WERI-Rb-1 (cell line): ENCODE measurements around the gene OR7D2.
"Not testable (repeated sequence)": the region's sequence is repeated elsewhere in the genome, so short reads cannot be mapped to it uniquely, and the experiment has no call there.

Experiments
- DNase-seq: peaks from one replicate; pipeline ENCODE4 v3.0.0-alpha.2; 2020
- H3K27ac ChIP-seq: fragments of 250-450 bp; sonication (Bioruptor Pico); 2 replicates; pipeline ENCODE4 v1.5.1; 2020; ENCODE audit warnings: mild to moderate bottlenecking, moderate library complexity
- H3K27me3 ChIP-seq: fragments of 250-450 bp; sonication (Bioruptor Pico); 2 replicates; pipeline ENCODE4 v1.5.1; 2021; ENCODE audit warnings: mild to moderate bottlenecking, low read depth, moderate library complexity; ENCODE audit not compliant: insufficient read depth, severe bottlenecking
- H3K36me3 ChIP-seq: fragments of 250-450 bp; sonication (Bioruptor Pico); 2 replicates; pipeline ENCODE4 v1.5.1; 2020; ENCODE audit warnings: mild to moderate bottlenecking, moderate library complexity
- H3K4me3 ChIP-seq: 2 replicates; pipeline ENCODE4 v1.5.1; 2011; ENCODE audit warnings: low read depth, mild to moderate bottlenecking, control low read depth, low read length
- H3K9me3 ChIP-seq: fragments of 250-450 bp; sonication (Bioruptor Pico); 2 replicates; pipeline ENCODE4 v1.5.1; 2021; ENCODE audit warnings: mild to moderate bottlenecking, moderate library complexity; ENCODE audit not compliant: severe bottlenecking
- TF ChIP-seq, protein P1 (sequence below): IDR thresholded peaks from 2 replicates; pipeline ENCODE4 v1.5.1; 2011; ENCODE audit warnings: low read depth, mild to moderate bottlenecking, control low read depth, inconsistent platforms, low read length

OR7D2 gene

DNA sequence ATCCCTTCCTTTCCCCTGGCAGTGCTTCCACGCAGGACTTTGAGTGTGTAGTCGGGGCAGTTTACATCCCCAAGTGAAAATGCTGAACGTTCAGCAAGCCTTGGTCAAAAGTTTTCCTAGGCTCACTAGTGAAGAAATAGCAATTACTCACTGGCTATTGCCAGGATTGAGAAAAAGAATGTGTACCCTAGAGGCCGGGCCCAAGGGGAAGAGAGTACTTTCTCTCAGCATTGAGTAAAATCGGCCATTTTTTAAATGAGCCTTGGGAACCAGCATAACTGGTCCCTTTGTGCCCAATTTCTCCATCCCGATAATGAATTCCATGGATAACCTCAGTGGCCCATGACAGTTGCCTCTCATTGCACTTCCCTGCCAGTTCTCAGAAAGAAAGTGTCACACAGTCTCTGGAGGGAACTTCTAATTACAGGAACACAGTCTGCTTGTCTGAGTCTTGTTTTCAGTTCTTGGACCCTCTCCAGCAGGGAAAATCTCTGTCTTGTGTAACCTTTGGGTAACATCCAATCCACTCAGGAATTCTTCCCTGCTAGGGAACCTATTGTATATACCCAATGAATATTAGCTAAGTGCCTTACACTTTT is 7.3 kb upstream of the OR7D2 start:
- TF ChIP-seq, protein P1, sequence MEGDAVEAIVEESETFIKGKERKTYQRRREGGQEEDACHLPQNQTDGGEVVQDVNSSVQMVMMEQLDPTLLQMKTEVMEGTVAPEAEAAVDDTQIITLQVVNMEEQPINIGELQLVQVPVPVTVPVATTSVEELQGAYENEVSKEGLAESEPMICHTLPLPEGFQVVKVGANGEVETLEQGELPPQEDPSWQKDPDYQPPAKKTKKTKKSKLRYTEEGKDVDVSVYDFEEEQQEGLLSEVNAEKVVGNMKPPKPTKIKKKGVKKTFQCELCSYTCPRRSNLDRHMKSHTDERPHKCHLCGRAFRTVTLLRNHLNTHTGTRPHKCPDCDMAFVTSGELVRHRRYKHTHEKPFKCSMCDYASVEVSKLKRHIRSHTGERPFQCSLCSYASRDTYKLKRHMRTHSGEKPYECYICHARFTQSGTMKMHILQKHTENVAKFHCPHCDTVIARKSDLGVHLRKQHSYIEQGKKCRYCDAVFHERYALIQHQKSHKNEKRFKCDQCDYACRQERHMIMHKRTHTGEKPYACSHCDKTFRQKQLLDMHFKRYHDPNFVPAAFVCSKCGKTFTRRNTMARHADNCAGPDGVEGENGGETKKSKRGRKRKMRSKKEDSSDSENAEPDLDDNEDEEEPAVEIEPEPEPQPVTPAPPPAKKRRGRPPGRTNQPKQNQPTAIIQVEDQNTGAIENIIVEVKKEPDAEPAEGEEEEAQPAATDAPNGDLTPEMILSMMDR = no peak
- H3K36me3 ChIP-seq = peaks cover under 1% of the 10 kb centered on the region; the same call in 1 of the 2 replicates
- H3K9me3 ChIP-seq = no peaks in the 10 kb centered on the region
- H3K27ac ChIP-seq = no peak overlapping the region
- no peak for DNase-seq
- H3K4me3 ChIP-seq = no peak overlapping the region
- no peaks in the 10 kb centered on the region for H3K27me3 ChIP-seq

- DNase-seq = no peak
- no peak overlapping the region for H3K4me3 ChIP-seq
- H3K9me3 ChIP-seq = no peaks in the 10 kb centered on the region
- H3K27ac ChIP-seq = no peak overlapping the region
- H3K36me3 ChIP-seq = no peaks in the 10 kb centered on the region
- H3K27me3 ChIP-seq = peaks cover 2% of the 10 kb centered on the region
- TF ChIP-seq, protein P1 = no peak
Measured at GRCh38 chr19:9175326-9175725, 3.5 kb upstream of the OR7D2 start.

- Histone ChIP-seq H3K4me3 (no peak overlapping the region), H3K9me3 (peaks cover 4% of the 10 kb centered on the region), H3K27me3 (peaks cover 2% of the 10 kb centered on the region), H3K27ac (no peak overlapping the region), H3K36me3 (no peaks in the 10 kb centered on the region)
- DNase-seq = no peak
- TF ChIP-seq, protein P1 = no peak
Measured at GRCh38 chr19:9183000-9183399, 4.2 kb downstream of the OR7D2 start.

- H3K9me3 ChIP-seq = peaks cover 7% of the 10 kb centered on the region
- H3K27me3 ChIP-seq = no peaks in the 10 kb centered on the region
- no peak overlapping the region for H3K27ac ChIP-seq
- TF ChIP-seq, protein P1 = no peak
- no peaks in the 10 kb centered on the region for H3K36me3 ChIP-seq
- DNase-seq = no peak
- no peak overlapping the region for H3K4me3 ChIP-seq
Measured at GRCh38 chr19:9187191-9187590, 8.4 kb downstream of the OR7D2 start.

GRCh38 chr19:9189535-9189934 is 10.8 kb downstream of the OR7D2 start:
- Histone ChIP-seq H3K4me3 (no peak overlapping the region), H3K9me3 (peaks cover 7% of the 10 kb centered on the region), H3K27me3 (no peaks in the 10 kb centered on the region), H3K27ac (no peak overlapping the region), H3K36me3 (no peaks in the 10 kb centered on the region)
- DNase-seq = no peak
- TF ChIP-seq, protein P1 = no peak

GRCh38 chr19:9198044-9198443 is 19.3 kb downstream of the OR7D2 start:
- H3K27me3 ChIP-seq = peaks cover 16% of the 10 kb centered on the region
- H3K4me3 ChIP-seq, H3K36me3 ChIP-seq, H3K27ac ChIP-seq, DNase-seq, H3K9me3 ChIP-seq: not testable (repeated sequence)
